Activated CD4-positive, alpha-beta T cell treated with anti-CD3 and anti-CD28 coated beads for 48 hours (primary cell): ENCODE data around the gene SNU13.
"Not testable (repeated sequence)": the region's sequence is repeated elsewhere in the genome, so short reads cannot be mapped to it uniquely, and the experiment has no call there.

Source experiments
- DNase-seq: peaks from one replicate; pipeline ENCODE4 v3.0.0-alpha.2; 2020

Gene SNU13

DNA sequence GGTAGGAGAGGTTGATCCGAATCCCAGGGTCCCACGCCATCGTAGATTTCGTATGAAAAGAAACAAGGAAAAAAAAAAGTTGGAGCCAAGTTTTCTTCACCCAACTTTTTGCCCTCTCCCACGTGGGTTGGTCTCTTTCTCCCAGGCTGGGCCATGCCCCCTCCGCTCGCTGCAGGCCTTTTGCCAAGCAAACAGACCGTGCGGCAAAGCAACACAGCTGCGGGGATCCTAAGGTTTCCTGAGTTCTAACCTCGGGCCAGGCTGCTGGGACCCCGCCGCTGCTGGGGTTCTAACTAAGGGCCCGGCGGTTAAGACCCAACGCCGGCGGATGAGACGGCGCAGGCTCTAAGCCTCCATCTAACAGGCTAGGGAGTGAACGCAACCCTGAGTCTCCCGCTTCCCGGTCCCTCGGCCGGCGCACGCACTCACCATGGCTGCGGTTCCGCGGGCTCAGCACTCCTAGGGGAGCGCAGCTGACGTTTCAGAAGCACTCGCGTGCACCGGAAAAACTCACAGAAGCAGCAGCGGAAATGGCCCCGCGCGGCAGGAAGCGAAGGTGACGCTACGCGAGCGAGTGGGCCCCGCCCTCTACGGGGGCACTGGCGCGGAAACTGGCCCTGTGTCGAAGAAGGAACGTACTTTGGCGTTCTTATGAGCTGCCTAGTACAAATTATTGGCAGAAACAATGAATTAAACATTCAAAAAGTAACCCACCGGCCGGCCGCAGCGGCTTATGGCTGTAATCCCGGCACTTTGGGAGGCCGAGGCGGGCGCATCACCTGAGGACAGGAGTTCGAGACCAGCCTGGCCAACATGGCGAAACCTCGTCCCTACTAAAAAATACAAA is at the start of gene SNU13:
TSS of gene SNU13 (minus strand) at position 503 of the 847 bp plus-strand sequence. CDS start at position 432, 71 bp downstream.
- DNase-seq, result peak; percentile 95

DNA sequence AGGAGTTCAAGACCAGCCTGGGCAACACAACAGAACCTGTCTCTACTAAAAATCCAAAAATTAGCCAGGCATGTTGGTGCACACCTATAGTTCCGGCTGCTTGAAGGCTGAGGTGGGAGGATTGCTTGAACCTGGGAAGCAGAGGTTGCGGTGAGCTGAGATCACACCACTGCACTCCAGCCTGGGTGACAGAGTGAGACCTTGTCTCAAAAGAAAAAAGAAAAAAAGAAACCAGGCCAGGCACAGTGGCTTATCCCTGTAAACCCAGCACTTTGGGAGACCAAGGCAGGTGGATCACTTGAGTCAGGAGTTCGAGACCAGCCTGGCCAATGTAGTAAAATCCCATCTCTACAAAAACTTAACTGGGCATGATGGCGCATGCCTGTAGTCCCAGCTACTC is 44.6 kb upstream of the SNU13 start:
- not testable (repeated sequence) for DNase-seq

DNA sequence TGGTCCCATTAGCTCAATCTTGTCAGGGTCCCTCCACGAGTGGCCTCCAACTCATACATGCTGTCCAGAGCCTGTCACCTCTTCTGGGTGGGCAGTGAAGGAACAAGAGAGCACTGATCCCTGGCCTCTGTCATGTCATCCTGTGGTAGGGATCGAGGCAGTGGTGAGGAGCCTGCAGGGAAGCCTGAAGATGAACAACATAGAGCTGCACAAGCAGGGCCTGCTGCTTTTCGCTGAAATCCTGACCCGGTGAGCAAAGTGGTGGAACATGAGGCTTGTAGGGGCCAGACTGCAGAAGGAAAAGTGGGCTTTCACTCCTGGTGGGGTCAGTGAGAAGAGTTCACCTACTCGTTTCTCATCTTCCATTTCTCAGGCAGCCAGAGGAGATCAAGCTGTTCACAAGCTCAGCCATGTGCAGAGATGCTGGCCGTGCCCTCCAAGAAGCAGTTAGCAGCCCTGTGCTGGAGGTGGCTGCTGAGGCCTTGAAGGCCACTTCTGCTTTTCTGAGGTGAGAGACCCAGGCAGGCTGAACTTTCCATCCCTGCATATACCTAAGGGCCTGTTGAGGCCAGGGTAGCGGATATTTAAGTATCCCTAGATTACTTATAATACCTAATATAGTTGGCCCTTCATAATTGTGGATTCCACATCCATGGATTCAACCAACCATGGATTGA is 43.6 kb upstream of the SNU13 start:
- no peak for DNase-seq

DNA sequence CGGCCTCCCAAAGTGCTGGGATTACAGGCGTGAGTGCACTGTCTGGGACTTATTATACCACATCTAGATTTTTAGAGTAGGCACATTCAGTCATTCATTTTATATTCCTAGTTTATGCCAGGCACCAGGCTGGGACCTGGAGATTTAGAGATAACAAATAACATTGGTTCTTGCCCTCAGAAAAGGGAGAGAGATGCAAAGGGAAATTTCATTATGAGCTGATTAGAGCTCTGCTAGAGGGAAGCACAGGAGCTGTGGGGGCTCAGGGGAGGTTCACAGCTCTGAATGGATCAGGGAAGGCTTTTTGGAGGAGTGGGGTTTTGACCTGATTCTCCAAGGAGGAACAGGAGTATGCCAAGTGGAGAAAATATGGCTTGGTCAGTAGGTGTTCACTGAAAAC is 42.9 kb upstream of the SNU13 start:
- no peak for DNase-seq

DNA sequence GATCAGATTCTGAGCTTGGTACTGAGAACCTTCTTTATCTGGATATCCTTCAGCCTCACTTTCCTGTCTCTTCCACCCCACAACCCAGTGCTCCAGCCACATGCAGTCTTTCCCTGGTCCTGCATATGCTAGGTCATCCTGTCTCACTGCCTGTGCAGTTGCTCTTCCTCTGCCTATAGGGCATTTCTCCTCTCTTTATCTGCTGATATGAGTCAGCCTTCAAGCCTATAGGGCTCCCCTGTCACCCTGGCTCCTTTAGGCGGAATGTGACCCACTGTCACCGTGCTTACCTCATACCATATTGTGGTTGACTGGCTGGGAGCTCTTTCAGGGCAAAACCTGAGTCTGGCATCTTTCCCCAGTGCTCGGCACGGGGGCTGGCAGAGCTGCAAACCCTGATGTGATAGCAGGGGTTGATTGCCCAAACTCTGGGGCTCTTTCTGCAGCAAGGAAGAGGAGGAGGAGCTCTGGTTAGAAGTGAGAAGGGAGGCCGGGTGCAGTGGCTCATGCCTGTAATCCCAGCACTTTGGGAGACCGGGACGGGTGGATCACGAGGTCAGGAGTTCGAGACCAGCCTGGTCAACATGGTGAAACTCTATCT is 36.9 kb upstream of the SNU13 start:
- DNase-seq, result no peak

DNA sequence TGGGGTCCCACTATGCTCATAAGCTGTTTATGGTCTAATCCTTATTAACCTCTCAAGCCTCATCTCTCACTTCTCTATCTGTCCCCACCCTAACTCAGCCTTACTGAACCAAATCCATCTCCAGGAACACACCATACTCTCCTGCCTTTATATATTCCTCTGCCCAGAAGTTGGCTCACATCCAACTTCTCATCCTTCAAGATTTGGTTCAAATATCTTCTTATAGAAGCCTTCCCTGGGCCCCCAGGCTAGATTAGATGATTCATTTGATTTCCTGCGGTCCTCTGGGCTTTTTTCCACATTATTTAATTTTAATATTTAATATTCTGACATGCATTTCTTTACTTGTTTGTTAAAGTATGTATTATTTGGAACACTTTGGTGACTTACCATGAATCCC is 33.8 kb upstream of the SNU13 start:
- no peak for DNase-seq

DNA sequence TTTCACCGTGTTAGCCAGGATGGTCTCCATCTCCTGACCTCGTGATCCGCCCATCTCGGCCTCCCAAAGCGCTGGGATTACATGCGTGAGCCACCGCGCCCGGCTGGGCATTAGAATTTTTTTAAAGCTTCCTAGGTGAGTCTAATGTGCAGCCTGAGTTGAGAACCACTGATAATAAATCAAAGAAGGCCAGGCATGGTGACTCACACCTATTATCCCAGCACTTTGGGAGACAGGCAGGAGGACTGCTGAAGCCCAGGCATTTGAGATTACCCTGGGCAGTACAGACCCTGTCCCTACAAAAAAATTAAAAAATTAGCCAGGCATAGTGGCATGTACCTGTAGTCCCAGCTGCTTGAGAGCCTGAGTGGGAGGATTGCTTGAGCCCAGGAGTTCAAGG is 24.3 kb upstream of the SNU13 start:
- DNase-seq, result no peak

DNA sequence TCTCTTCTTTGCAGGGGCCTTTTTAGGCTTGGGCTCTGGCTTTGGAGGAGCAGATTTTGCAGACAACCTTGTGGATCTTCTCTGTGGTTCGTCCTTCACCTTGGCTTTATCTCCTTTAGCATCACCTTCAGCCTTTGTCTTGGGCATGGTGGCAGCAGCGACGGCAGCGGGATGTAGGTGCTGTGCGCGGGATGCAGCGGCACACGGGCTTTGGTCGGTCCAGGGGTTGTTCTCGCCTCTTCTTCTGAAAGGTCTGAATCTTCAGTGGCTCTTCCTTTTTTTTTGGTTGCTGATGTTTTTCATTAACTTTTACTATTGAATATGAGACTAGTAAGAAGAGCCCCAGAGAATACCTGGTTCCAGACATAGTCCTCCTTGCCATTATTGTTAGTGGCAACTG is 20.7 kb upstream of the SNU13 start:
- no peak for DNase-seq

DNA sequence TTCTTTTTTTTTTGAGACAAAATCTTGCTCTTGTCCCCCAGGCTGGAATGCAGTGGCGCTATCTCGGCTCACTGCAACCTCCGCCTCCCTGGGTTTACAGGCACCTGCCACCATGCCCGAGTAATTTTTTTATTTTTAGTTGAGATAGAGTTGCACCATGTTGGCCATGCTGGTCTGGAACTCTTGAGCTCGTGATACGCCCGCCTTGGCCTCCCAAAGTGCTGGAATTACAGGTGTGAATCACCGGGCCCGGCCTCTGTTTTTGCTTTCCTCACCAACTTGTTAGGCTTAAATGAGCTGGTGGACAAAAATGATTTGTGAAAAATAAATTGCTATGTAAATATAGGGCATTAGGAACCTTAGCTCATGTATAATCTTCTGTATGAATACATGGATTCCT is 14.1 kb upstream of the SNU13 start:
- DNase-seq, result no peak

DNA sequence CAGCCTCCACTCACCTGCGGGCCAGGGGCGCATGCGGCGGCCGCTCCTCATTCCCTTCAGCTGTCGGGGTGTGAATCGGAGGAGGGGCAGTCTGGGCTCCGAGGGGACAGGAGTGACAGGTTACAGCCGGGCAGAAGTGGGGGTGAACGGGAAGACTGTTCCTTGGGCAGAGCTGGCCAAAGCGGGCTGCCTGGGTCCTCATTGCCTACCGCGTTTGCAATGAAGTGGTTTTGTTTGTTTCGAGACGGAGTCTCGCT is 11.4 kb upstream of the SNU13 start:
- no peak for DNase-seq

DNA sequence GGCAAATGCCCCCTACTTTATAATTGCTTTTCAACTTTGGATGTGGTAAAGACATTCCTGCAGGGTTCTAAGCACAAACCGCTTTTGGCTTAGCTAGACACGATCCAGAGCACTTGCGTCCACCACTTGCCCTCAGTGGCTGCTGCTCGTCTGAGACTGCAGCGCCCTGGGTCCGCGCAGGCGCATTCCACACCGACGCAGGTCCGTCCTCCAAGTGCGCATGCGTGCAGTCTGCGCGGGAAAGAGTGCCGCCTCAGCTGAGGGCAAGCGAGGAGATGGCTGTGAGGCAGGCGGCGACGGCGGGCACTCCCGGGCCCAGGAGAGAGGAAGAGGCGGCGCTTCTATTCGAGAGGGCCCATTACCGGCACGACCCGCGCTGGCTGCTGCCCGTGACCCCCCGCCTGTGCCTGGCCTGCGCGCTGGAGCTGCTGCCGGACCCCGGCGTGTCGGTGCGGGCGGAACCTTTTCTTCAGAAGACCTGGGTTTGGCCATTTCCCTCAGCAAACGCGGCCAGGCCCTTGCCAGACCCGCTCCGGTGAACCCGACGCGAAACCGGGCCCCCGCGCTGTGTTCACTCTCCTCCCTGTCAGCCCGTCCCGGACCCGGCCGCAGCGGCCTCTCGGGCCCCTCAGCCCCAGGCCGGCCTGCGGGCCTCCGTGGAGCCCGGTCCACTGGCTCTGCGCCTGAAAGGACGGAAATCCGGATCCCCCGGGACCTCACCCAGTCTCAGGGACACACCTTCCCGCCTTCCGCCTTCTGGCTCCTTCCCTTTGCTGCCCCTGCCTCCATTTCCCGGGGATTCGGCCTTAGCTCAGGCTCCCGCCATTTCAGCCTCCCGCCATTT is 10.8 kb upstream of the SNU13 start, which contains the start of gene MEI1:
TSS of gene MEI1 (plus strand) at position 240 of the 844 bp plus-strand sequence. CDS start at position 276, 36 bp downstream.
- peak; percentile 95 for DNase-seq

DNA sequence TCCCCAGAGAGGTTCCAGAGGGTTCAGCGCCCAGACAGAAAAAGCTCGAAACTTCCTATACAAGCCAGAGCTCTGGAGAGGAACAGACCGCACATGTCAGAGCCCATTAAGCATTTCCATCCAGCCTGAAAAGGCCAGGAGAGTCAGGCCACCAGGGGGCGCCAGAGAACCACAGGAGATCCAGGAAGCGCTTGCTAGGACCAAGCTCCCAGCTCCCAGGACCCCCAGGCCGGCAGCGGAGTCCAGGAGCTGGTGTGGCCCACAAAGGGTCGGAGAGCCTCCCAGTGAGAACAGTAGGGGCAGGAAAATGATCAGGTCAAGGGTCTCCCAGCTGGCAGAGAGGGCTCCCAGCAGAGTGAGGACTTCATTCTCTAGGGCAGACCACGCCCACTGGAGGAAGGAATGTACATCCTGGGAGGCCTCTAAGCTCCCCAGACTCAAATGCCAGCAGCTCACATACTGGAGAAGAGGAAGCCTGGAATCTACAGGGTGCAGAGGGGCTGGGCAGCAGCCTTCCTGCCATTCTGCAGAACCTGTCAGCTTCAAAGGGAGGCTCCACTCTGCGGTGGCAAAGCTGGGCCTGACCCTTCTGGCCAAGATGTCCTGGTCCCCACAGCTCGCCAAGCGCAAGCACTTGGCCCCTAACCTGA is 8.6 kb upstream of the SNU13 start:
- peak; percentile 96 for DNase-seq

DNA sequence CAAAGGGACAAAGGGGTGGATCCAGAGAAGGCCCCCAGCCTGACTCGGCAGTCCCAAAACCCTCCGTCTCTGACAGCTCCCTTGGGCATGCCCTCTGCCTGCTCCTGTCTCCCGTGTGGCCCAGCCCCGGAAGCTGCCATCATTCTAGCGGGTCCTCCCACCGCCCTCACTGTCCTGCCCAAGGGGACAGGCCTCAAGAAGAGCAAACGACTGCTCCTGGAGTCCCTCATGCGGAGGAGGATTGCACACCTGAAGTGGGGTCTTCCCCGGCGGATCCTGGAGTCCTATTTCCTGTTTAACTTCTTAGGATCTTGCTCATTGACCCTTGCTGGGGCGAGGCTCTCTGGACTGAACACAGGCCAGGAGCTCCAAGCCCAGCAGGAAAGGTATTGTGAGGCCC is 8.0 kb upstream of the SNU13 start:
- DNase-seq, result no peak

DNA sequence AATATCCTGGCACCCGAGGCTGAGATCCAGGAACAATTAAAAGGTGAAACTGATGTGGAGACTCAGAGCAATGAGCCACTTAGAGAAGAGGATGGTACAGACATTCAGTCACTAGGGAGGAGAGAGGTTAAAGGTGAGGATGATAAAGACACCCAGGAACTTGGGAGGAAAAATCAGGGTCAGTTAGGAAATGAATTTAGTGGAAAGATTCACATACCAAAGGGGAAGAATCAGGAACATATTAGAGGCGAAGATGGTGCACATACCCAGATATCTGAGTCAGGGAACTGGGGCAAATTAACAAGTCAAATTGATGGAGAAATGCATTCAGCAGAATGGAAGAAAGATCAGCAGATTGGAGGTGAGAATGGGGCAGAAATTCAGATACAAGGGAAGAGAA is 6.5 kb upstream of the SNU13 start:
- no peak for DNase-seq

DNA sequence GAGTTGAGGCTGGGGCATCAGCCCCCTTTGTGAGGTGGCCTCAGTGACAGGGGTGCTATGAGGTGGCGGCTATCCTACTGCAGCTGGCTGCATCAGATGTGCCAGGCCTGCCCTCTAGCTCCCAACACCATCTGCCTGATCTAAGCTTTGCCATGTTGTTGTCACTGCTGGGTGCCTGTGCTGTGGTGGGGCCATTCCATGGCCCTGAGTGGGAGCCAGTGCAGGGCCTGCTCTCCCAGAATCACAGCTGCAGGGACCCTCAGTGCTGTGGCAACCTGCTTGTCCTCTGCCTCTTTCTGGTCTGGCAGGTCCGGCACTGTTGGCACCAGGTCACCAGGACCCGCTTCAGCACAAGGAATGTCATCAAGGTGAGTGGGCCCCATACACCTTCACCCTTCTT is 1.8 kb upstream of the SNU13 start:
- DNase-seq, result no peak

DNA sequence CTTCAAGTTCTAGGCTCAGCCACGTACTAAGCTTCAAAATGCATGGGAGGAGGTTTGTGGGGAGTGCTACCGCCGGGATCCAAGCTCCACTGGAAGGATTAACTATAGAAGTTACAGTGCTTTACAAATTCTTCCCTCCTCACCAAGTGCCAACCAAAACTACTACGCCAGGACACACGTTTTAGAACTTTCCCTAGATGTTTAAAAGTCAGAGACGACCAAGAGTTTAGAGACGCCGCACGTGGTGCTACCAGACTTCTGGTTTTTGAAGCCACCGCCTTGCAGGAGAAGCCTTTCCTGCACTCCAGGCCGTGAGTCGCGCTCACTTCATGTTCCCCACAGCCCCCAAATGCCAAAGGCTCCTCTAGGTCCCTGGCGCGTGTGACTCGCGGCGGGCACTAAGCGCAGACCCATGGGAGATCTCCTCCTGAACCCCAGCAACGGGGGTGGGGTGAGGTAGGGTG is 734 bp downstream of the SNU13 start:
- peak; percentile 34 for DNase-seq

DNA sequence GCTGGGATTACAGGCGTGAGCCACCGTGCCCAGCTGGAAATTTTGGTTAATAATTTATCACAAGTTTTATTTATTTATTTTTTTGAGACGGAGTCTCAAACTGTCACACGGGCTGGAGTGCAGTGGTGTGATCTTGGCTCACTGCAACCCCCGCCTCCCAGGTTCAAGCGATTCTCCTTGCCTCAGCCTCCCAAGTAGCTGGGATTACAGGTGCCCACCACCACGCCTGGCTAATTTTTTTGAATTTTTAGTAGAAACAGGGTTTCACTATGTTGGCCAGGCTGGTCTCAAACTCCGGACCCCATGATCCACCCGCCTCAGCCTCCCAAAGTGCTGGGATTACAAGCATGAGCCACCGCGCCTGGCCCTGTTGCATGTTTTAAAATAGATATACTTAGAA is 1.8 kb downstream of the SNU13 start:
- not testable (repeated sequence) for DNase-seq

DNA sequence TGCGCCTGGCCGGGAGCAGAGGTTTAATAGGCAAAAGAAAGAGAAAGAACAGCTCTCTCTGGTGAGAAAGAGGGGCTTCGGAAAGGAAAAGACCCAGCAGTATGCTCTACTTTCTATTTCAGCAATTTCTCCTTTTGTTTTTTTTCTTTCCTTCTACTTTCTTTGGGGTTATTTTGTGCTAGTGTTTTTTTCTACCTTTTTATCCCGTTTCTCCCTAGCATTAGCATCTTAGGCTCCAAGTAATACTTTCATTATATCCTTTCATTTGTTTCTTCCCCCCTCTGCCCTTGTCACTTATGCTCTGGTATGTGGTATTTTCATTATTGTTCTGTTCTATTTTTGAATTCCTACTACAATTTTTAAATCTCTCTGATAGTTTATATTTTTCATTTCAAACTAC is 4.5 kb downstream of the SNU13 start:
- no peak for DNase-seq

DNA sequence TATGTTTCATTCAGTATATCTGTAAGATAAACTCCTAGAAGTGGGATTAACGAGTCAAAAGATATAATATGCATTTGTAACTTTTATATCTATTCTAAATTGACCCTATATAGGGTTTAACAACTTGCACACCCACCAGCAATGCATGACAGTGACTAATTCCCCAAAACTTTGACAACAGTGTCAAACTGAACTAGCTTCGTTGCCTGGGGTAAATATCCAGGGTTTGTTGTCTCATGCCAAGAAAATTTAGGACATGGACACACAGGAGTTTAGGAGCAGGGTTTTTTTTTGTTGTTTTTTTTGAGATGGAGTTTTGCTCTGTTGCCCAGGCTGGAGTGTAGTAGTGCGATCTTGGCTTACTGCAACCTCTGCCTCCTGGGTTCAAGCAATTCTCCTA is 5.1 kb downstream of the SNU13 start:
- no peak for DNase-seq

DNA sequence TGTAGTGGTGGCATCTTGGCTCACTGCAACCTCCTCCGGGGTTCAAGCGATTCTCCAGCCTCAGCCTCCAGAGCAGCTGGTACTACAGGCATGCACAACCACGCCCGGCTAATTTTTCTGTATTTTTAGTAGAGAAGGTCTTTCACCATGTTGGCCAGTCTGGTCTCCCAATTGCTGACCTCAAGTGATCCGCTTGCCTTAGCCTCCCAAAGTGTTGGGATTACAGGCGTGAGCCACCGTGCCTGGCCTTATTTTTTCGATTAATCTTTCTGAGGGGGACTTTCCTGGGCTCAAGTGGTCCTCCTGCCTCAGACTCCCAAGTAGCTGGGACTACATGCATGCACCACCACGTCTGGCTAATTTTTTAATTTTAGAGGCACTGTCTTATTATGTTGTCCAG is 5.6 kb downstream of the SNU13 start:
- no peak for DNase-seq

DNA sequence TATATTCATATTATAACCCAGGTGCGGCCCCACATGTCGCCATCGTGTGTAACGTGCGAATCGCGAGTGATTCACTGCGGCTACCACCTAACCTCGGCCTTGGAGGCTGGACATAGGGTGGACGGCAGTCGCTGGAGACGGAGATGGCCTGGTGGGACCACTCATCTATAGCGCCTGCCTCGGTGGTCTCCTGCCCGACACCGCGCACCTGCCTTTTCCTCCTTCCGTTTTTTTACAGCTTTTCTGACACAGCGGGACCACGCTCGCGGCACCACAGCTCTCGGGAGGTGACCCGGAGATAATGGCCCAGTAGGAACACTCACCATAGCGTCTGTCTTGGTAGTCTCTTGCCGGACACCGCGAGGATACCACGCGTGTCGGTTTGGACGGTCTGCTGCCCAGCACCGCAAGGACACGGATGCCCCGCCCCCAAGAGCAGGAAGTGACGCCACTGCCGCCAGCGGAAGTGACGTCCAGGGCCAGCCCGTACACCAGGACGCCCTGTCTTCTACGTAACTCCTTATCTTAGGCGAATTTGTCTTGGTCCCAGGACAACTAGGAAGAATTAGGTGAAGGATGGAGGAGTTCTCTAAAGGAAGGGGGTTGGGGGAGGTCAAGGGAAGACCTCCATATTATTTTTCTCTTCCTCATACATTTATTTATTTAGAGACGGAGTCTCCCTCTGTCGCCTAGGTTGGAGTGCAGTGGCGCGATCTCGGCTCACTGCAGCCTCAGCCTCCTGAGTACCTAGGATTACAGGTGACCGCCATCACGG is 6.4 kb downstream of the SNU13 start:
- peak; percentile 90 for DNase-seq

DNA sequence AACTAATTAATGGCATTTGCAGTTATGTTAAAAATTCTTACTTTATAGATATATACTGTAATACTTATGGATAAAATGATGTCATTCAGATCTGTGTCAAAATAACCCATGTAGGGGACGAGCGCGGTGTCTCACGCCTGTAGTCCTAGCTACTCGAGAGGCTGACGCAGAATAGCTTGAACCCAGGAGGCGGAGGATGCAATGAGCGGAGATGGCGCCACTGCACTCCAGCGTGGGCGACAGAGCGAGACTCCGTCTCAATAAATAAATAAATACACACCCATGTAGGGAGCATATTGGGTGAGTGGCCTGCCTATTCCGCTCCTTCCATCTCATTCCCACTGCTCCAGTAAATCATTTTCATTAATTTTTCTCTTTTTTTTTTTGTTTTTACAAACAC is 7.1 kb downstream of the SNU13 start:
- peak; percentile 28 for DNase-seq
